SK-N-MC (cell line): Measurements from ENCODE around the gene RIT2.

Experiments used
- FOXP2 ChIP-seq: optimal IDR thresholded peaks from 2 replicates; pipeline ENCODE3; 2011; ENCODE audit warnings: mild to moderate bottlenecking, moderate library complexity; ENCODE audit not compliant: insufficient read depth; ENCODE audit errors: extremely low read length, control extremely low read depth
- POLR2AphosphoS5 ChIP-seq: IDR thresholded peaks from 2 replicates; pipeline ENCODE4 v1.6.1; 2012; ENCODE audit warnings: mild to moderate bottlenecking, low read depth, low read length, borderline replicate concordance

GRCh38 chr18:43081396-43081795, 34.1 kb downstream of the RIT2 start:
- TF ChIP-seq POLR2AphosphoS5: no peak
- no peak for TF ChIP-seq FOXP2
